Measurements from ENCODE around the gene METTL23. TPM values are rescaled to one million over a fixed set of nuclear protein-coding genes. Genes with fewer than 3 reads are reported as not detected.

The METTL23 gene
- total and polyA plus RNA-seq, 2 of the 8 experiments (the other 6 are each of a cell fraction or from before 2014, with no cell fraction given) = 36.1 to 60.2 TPM

GRCh38 chr17:76685846-76686245, 40.8 kb upstream of the METTL23 start:
- H3K36me3 ChIP-seq (ENCODE audit: control insufficient read depth in 2 of 4, insufficient read depth in 4 of 4, low read length in 3 of 4) = no peaks in the 10 kb centered on the region
- H3K27ac ChIP-seq (ENCODE audit: low read depth, low read length) = no peak overlapping the region
- H3K23me2 ChIP-seq (ENCODE audit: low read depth, low read length) = no peaks in the 10 kb centered on the region
- no peak overlapping the region for H3K4me2 ChIP-seq (ENCODE audit: insufficient read depth in 1 of 2, low read depth in 2 of 2, low read length in 2 of 2)
- H3K23ac ChIP-seq (ENCODE audit: insufficient read length) = no peak overlapping the region
- no peak overlapping the region for H2AK5ac ChIP-seq (ENCODE audit: low read depth, low read length)
- no peak for FAIRE-seq
- ChIA-PET POLR2A (ENCODE audit: partially characterized antibody) (interaction anchor here (0.9 to 1.1 kb wide), 2 partner anchors 14 to 22 kb away, joined by 3 read pairs; no protein-coding TSS in a partner anchor), CTCF (ENCODE audit: partially characterized antibody) (interaction anchor here (0.7 to 13.1 kb wide), 7 partner anchors 12 to 218 kb away, joined by 3 to 155 read pairs (median 5); partner anchors contain the start of genes AANAT and MXRA7)
- no peak overlapping the region for H2BK12ac ChIP-seq (ENCODE audit: low read depth, low read length)
- no peak for TF ChIP-seq RBBP5 (IDR thresholded peaks at IDR 0.05; ENCODE audit: borderline replicate concordance, low read depth, low read length)
- no peak for TF ChIP-seq NANOG (IDR thresholded peaks at IDR 0.05; ENCODE audit: insufficient read depth, low read depth, low read length, poor library complexity, severe bottlenecking)
- no peak for TF ChIP-seq MAFK (IDR thresholded peaks at IDR 0.05; ENCODE audit: low read depth, low read length)
- no peak for TF ChIP-seq SIN3A (conservative IDR thresholded peaks at IDR 0.05 in 1 of 2, IDR thresholded peaks at IDR 0.05 in 1 of 2; ENCODE audit: low read depth in 1 of 2, low read length in 2 of 2)
- no peak for TF ChIP-seq YY1 (IDR thresholded peaks at IDR 0.05; ENCODE audit: low read depth, low read length)
- TF ChIP-seq, protein P1, sequence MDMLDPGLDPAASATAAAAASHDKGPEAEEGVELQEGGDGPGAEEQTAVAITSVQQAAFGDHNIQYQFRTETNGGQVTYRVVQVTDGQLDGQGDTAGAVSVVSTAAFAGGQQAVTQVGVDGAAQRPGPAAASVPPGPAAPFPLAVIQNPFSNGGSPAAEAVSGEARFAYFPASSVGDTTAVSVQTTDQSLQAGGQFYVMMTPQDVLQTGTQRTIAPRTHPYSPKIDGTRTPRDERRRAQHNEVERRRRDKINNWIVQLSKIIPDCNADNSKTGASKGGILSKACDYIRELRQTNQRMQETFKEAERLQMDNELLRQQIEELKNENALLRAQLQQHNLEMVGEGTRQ (IDR thresholded peaks at IDR 0.05; ENCODE audit: low read length) = no peak
- TF ChIP-seq TCF12 (IDR thresholded peaks at IDR 0.05; ENCODE audit: low read depth, low read length) = no peak
- no peak for TF ChIP-seq HDAC2 (IDR thresholded peaks at IDR 0.05; ENCODE audit: borderline replicate concordance in 1 of 2, low read depth in 2 of 2, low read length in 2 of 2)
- TF ChIP-seq CTBP2 (IDR thresholded peaks at IDR 0.05; ENCODE audit: borderline replicate concordance, insufficient read depth, insufficient read length, low read length) = no peak
- no peak for TF ChIP-seq KDM1A (IDR thresholded peaks at IDR 0.05; ENCODE audit: borderline replicate concordance, low read length)
- no peak for TF ChIP-seq SAP30 (IDR thresholded peaks at IDR 0.05; ENCODE audit: insufficient read depth, insufficient replicate concordance, low read length)
- no peak for TF ChIP-seq RXRA (IDR thresholded peaks at IDR 0.05; ENCODE audit: insufficient read depth, low read depth, low read length)
- H3K14ac ChIP-seq (ENCODE audit: insufficient read length) = no peak overlapping the region
- H2AFZ ChIP-seq (ENCODE audit: low read length) = no peak overlapping the region
- 90% methylated on average over 4 of the region's 8 CpGs; no CpG with 5 or more reads in 1 of the 2 experiments for WGBS, 2 experiments (ENCODE audit: extremely low coverage in 1 of 2, insufficient coverage in 1 of 2, insufficient read length in 1 of 2, insufficient replicate concordance in 2 of 2, low coverage in 1 of 2, low lambda C conversion rate in 2 of 2, missing lambda C conversion rate in 1 of 2)
- H2BK5ac ChIP-seq (ENCODE audit: low read depth, low read length) = no peak overlapping the region
- no peak overlapping the region for H3K18ac ChIP-seq (ENCODE audit: extremely low read depth, low read length)
- H3K9ac ChIP-seq (replicated peaks in 1 of 4; ENCODE audit: extremely low read depth in 1 of 4, low read depth in 3 of 4, low read length in 3 of 4) = no peak overlapping the region
- no peaks in the 10 kb centered on the region for H3K27me3 ChIP-seq (replicated peaks in 1 of 4; ENCODE audit: control insufficient read depth in 3 of 4, extremely low read depth in 1 of 4, insufficient read depth in 3 of 4, low read length in 3 of 4)
- no peak overlapping the region for H4K91ac ChIP-seq (replicated peaks; ENCODE audit: insufficient read length, low read length)
- H2BK120ac ChIP-seq (replicated peaks; ENCODE audit: low read depth, low read length) = no peak overlapping the region
- H3K79me2 ChIP-seq (ENCODE audit: control insufficient read depth in 1 of 2, insufficient read depth in 2 of 2, low read length in 2 of 2) = no peaks in the 10 kb centered on the region
- no peaks in the 10 kb centered on the region for H3K9me3 ChIP-seq (ENCODE audit: insufficient read depth in 2 of 2, low read depth in 1 of 2, low read length in 1 of 2)
- H4K5ac ChIP-seq (ENCODE audit: insufficient read length, low read depth, low read length) = no peak overlapping the region
- no peak overlapping the region for H3K56ac ChIP-seq (replicated peaks; ENCODE audit: insufficient read length, low read depth, low read length)
- H3K4ac ChIP-seq (replicated peaks; ENCODE audit: insufficient read length, low read depth, low read length) = no peak overlapping the region
- H4K8ac ChIP-seq (ENCODE audit: extremely low read depth, insufficient read depth, low read length) = no peak overlapping the region
- H3K4me1 ChIP-seq (replicated peaks in 1 of 4; ENCODE audit: control insufficient read depth in 3 of 4, insufficient read depth in 4 of 4, low read length in 3 of 4) = peaks cover 0 to 28% (median 14%) of the 10 kb centered on the region in 4 experiments; a peak in 6 of 7 replicates
- no peak for DNase-seq (ENCODE audit: low read depth in 1 of 2, low spot score in 2 of 2)
- H2BK20ac ChIP-seq (ENCODE audit: low read length) = no peak overlapping the region
- H3K4me3 ChIP-seq (ENCODE audit: extremely low read depth in 1 of 4, insufficient read depth in 2 of 4, low read depth in 3 of 4, low read length in 4 of 4) = no peak overlapping the region
- no peak overlapping the region for H2BK15ac ChIP-seq (ENCODE audit: low read length)
- peaks cover 0 to 2% of the 10 kb centered on the region in 2 experiments for H4K20me1 ChIP-seq (replicated peaks in 1 of 2; ENCODE audit: control insufficient read depth in 1 of 2, insufficient read depth in 2 of 2, low read length in 2 of 2)
- no peaks in the 10 kb centered on the region for H3K79me1 ChIP-seq (ENCODE audit: low read depth, low read length)
